Activated gamma-delta T cell treated with Interleukin-2 at 50 U/mL for 16 hours (primary cell): ENCODE results near the gene COPZ1.

ENCODE experiments used
- DNase-seq: peaks from one replicate; pipeline ENCODE4 v3.0.0-alpha.2; 2020

COPZ1 gene

DNA sequence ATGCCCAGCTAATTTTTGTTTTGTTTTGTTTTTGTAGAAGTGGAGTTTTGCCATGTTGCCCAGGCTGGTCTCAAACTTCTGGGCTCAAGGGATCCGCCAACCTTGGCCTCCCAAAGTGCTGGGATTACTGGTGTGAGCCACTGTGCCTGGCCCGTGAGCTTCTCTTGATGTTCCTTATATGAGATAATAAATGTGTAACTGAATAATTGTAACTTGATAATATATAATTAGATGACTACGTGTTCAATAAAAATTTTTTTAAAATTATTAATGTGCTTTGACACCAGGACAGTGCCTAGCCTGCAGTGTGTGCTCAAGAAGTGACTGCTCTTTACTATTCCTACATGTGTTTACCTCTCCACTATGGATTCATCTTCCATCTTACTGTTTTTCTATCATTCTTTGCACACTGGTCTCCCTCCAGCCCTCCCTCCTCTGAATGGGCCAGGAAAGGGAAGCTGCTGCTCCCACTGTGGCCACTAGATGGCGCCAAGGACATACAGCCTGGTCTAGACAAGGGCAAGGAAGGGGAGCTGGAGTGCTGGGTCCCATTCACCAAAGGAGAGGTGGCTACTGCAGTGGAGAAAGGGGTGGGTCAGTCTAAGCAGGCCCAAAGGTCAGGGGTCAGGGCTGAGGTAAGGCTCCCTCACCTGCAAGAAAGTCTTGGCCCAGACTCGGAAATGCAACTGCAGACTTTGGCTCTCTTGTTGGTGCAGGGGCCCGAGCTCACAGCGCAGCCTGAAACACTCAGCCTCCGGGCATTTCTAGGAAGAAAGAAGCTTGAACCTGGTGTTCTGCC lies 74.3 kb downstream of the COPZ1 start:
- peak; percentile 90 for DNase-seq

GRCh38 chr12:54401119-54401518 lies 76.2 kb downstream of the COPZ1 start:
- no peak for DNase-seq
